NB4 (cell line): ENCODE measurements around the gene NT5DC1.

ENCODE experiments used
- DNase-seq: peaks from one replicate; pipeline ENCODE4 v3.0.0; 2010; ENCODE audit warnings: low read depth
- H3K4me3 ChIP-seq: one replicate; pipeline ENCODE4 v1.5.1; 2011; ENCODE audit warnings: mild to moderate bottlenecking, low read depth, low read length, moderate library complexity
- CTCF ChIP-seq: IDR thresholded peaks from one replicate; pipeline ENCODE4 v1.5.1; 2012; ENCODE audit warnings: low read depth, low read length
- MAX ChIP-seq: IDR thresholded peaks from 2 replicates; pipeline ENCODE4 v1.6.1; 2011; ENCODE audit warnings: low read depth, low read length
- MYC ChIP-seq: IDR thresholded peaks from 2 replicates; pipeline ENCODE4 v1.6.1; 2011; ENCODE audit warnings: low read depth, low read length
- POLR2A ChIP-seq: IDR thresholded peaks from 2 replicates; pipeline ENCODE4 v1.6.1; 2011; ENCODE audit warnings: mild to moderate bottlenecking; ENCODE audit not compliant: insufficient read length; ENCODE audit errors: extremely low read depth

Gene NT5DC1

DNA sequence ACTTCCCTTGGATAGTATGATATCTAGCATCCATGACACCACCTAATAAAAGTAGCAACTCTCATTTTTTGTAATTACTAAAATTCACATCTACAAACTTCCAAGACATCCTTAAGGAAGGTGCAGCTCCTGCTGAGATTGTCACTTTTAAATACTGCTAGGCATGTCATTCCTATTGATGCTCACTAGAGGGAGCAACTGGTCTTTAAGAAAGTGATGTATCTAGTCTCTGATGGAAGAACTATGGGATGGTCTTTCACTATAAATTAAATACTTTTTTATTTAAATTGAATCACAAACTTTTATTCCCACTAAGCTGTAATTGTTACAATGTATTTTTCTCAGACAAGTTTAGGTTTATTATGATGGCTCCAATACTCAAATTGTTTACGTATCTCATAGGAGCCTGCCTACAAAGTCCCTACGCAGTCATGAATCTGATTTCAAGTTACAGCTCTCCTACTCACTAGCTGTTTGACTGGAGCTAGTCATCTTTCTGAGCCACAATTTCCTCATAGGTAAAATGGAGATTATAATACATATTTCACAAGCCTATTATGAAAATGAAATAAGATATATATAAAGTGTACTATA is 187.1 kb downstream of the NT5DC1 start:
- H3K4me3 ChIP-seq = no peak overlapping the region
- TF ChIP-seq POLR2A (no peak), CTCF (peak; percentile 80)

GRCh38 chr6:116289876-116290275 is 189.2 kb downstream of the NT5DC1 start:
- DNase-seq = no peak
- H3K4me3 ChIP-seq = no peak overlapping the region
- TF ChIP-seq MAX (no peak), POLR2A (no peak), MYC (no peak), CTCF (no peak)

More for the DNA sequence above, 187.1 kb downstream of the NT5DC1 start:
- peak; percentile 61 for DNase-seq

GRCh38 chr6:116290799-116291198 is 190.1 kb downstream of the NT5DC1 start:
- TF ChIP-seq CTCF = no peak
- no peak for TF ChIP-seq MYC
- no peak for TF ChIP-seq MAX
- no peak for TF ChIP-seq POLR2A
- DNase-seq = no peak
- no peak overlapping the region for H3K4me3 ChIP-seq

DNA sequence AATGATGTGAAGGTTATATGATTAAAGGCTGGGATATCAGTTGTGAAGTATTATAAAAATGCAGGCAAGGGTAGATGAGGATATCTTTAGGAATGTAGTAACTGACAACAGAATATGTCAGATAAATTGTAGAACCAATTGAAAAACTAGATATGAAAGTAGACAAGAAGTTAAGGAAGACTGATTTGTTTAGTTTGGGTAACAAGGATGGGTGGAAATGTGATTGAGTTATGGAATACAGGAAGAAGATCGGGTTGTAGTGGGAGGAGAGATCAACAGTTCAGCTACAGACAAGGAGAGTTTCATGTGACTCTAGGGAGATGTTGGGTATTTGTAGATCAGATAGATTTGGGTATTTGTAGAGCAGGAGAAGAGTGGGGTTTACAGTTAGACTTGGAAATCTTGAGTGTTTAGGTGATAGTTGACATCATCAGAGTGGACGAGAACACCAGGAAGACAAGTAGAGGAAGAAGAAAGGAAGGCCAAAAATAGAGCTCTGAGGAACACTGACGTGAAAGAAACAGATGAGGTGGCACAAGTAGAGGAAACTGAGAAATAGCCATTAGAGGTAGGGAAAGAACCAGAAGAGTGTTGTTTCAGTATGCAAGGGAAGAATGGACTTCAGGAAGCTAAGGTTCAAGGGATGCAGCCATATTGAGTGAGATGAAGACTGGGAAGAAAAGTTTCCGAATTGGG is 191.2 kb downstream of the NT5DC1 start:
- no peak for TF ChIP-seq MAX
- TF ChIP-seq POLR2A = no peak
- no peak for TF ChIP-seq CTCF
- TF ChIP-seq MYC = no peak
- DNase-seq = no peak
- H3K4me3 ChIP-seq = no peak overlapping the region

GRCh38 chr6:116292553-116292952 is 191.9 kb downstream of the NT5DC1 start:
- H3K4me3 ChIP-seq = no peak overlapping the region
- no peak for TF ChIP-seq MAX
- TF ChIP-seq CTCF = no peak
- no peak for TF ChIP-seq POLR2A
- no peak for DNase-seq
